Endothelial cell of umbilical vein (primary cell): ENCODE measurements around the gene WIPF3. TPM values are rescaled to one million over a fixed set of nuclear protein-coding genes. Genes with fewer than 3 reads are reported as not detected.
A peak's percentile ranks its signal among the peaks of the same experiment; 100 is the strongest.

ENCODE experiments used
- BruUV-seq: library from RNA; stranded (reverse); fragments of 400-500 nt; replicated peaks from 2 replicates; lab custom pipeline; 2021; lab: Mats Ljungman, UMichigan
- CTCF ChIA-PET: fragments of 300-600, 350-600 bp; sonication (Branson Sonifier 250); formaldehyde crosslinking; loops from one replicate; lab custom pipeline; 2021; ENCODE audit warnings: antibody characterized with exemption, inconsistent platforms; lab: Charles Lee
- POLR2A ChIA-PET: fragments of 300-600, 350-600 bp; sonication (Branson Sonifier 250); formaldehyde crosslinking; loops from one replicate; lab custom pipeline; 2021; ENCODE audit warnings: antibody characterized with exemption, inconsistent platforms; lab: Charles Lee
- DNase-seq: peaks from one replicate; pipeline ENCODE4 v3.0.0-alpha.2; 2011; ENCODE audit warnings: low read depth, low spot score
- FAIRE-seq: peaks from 2 replicates; lab custom pipeline; 2011; peaks lifted over from hg19 to GRCh38; lab: Jason Lieb, UNC
- H2AFZ ChIP-seq: 2 replicates; pipeline ENCODE4 v1.6.0; 2012; ENCODE audit warnings: low read depth, low read length, control low read depth, inconsistent platforms
- H3K27ac ChIP-seq: 2 replicates; pipeline ENCODE4 v1.5.1; 2011; ENCODE audit warnings: low read depth, mild to moderate bottlenecking, control low read depth, low read length, moderate library complexity; ENCODE audit not compliant: insufficient read depth
- H3K27me3 ChIP-seq, 2 experiments: 2 replicates each; pipeline versions ENCODE4 v1.6.0 to v1.6.1; 2011; ENCODE audit warnings: low read length in 2 of 2, mixed read lengths in 1 of 2; ENCODE audit not compliant: control insufficient read depth in 2 of 2, insufficient read depth in 2 of 2
- H3K36me3 ChIP-seq, 2 experiments: 2 replicates in 1 of 2; 3 replicates in 1 of 2; pipeline ENCODE4 v1.5.1; 2011; ENCODE audit warnings: low read length in 2 of 2, mild to moderate bottlenecking in 1 of 2, moderate library complexity in 1 of 2; ENCODE audit not compliant: control insufficient read depth in 2 of 2, insufficient read depth in 2 of 2; ENCODE audit errors: extremely low read depth in 1 of 2
- H3K4me1 ChIP-seq: 3 replicates; pipeline ENCODE4 v1.5.1; 2011; ENCODE audit warnings: mild to moderate bottlenecking, low read length; ENCODE audit not compliant: control insufficient read depth, insufficient read depth; ENCODE audit errors: extremely low read depth
- H3K4me2 ChIP-seq: 2 replicates; pipeline ENCODE4 v1.6.1; 2011; ENCODE audit warnings: low read length, control low read depth, mixed read lengths; ENCODE audit not compliant: insufficient read depth
- H3K4me3 ChIP-seq, 3 experiments: fragments of 200-600 bp in 1 of 3; sonication (generic), shearing (Covaris generic) in 1 of 3; replicated peaks in 1 of 3; 2 replicates each; pipeline ENCODE4 v1.5.1; 2011 to 2016; ENCODE audit warnings: control low read depth in 3 of 3, low read length in 3 of 3, mild to moderate bottlenecking in 2 of 3, inconsistent platforms in 1 of 3, low read depth in 1 of 3, moderate library complexity in 1 of 3; ENCODE audit not compliant: insufficient read depth in 1 of 3
- H3K79me2 ChIP-seq: 2 replicates; pipeline ENCODE4 v1.6.0; 2012; ENCODE audit warnings: low read length, inconsistent platforms; ENCODE audit not compliant: control insufficient read depth, insufficient read depth
- H3K9ac ChIP-seq: replicated peaks from 2 replicates; pipeline ENCODE3; 2011; ENCODE audit warnings: low read length, control low read depth; ENCODE audit not compliant: insufficient read depth; ENCODE audit errors: extremely low read depth
- H3K9me1 ChIP-seq: replicated peaks from 3 replicates; pipeline ENCODE4 v1.6.0; 2011; ENCODE audit warnings: mild to moderate bottlenecking, low read length; ENCODE audit not compliant: control insufficient read depth, insufficient read depth; ENCODE audit errors: extremely low read depth
- H3K9me3 ChIP-seq: replicated peaks from 2 replicates; pipeline ENCODE4 v1.5.1; 2012; ENCODE audit warnings: low read length, inconsistent platforms; ENCODE audit not compliant: control insufficient read depth, insufficient read depth
- H4K20me1 ChIP-seq: replicated peaks from 2 replicates; pipeline ENCODE3; 2011; ENCODE audit warnings: mild to moderate bottlenecking, low read length; ENCODE audit not compliant: control insufficient read depth, insufficient read depth; ENCODE audit errors: extremely low read depth
- EZH2 ChIP-seq: IDR thresholded peaks from 2 replicates; pipeline ENCODE4 v1.6.1; 2012; ENCODE audit warnings: borderline replicate concordance, low read depth, mild to moderate bottlenecking, moderate library complexity, low read length, inconsistent platforms; ENCODE audit not compliant: severe bottlenecking
- FOS ChIP-seq: IDR thresholded peaks from 2 replicates; pipeline ENCODE4 v1.6.1; 2011; ENCODE audit warnings: mild to moderate bottlenecking, low read length, moderate library complexity, borderline replicate concordance; ENCODE audit not compliant: insufficient read depth
- GATA2 ChIP-seq: IDR thresholded peaks from 2 replicates; pipeline ENCODE4 v1.7.0; 2011; ENCODE audit warnings: low read depth, mild to moderate bottlenecking, moderate library complexity, mixed read lengths, low read length; ENCODE audit not compliant: insufficient read length, insufficient read depth
- JUN ChIP-seq: IDR thresholded peaks from 2 replicates; pipeline ENCODE4 v1.6.1; 2011; ENCODE audit warnings: borderline replicate concordance, low read depth; ENCODE audit not compliant: insufficient read length, insufficient read depth
- MYC ChIP-seq: IDR thresholded peaks from one replicate; pipeline ENCODE4 v1.6.1; 2011; ENCODE audit warnings: mild to moderate bottlenecking, low read depth, low read length
- POLR2A ChIP-seq: IDR thresholded peaks from 2 replicates; pipeline ENCODE4 v1.6.1; 2012; ENCODE audit warnings: low read depth, mild to moderate bottlenecking, control low read depth, low read length
- POLR2AphosphoS5 ChIP-seq: IDR thresholded peaks from 2 replicates; pipeline ENCODE4 v1.6.1; 2012; ENCODE audit warnings: low read depth, mild to moderate bottlenecking, control low read depth, low read length, moderate library complexity; ENCODE audit not compliant: insufficient read depth
- dilution Hi-C: fragments of 300-500 bp; cut with MboI; formaldehyde crosslinking; loops from one replicate; pipeline ENCODE4 v1.15.0; 2019; ENCODE audit warnings: low sequenced_read_pairs; ENCODE audit not compliant: extremely low pct_ligation_motif_present
- intact Hi-C: fragments of 100-400 bp; cut with micrococcal nuclease; formaldehyde crosslinking; loops from one replicate; pipeline ENCODE4 v1.10.0; 2022
- polyA plus RNA-seq, 4 experiments: library from polyadenylated mRNA; depleted of rRNA in 3 of 4; stranded (reverse) in 3 of 4; unstranded in 1 of 4; fragments of >200 nt; gene quantifications; 2 replicates each; pipeline versions ENCODE4 v1.2.1 to v1.2.3, GENCODE V29; 2011 to 2012; ENCODE audit warnings: missing spikeins in 1 of 4
- total RNA-seq: library from RNA; stranded (reverse); gene quantifications from 2 replicates; pipeline ENCODE4 v1.2.3, GENCODE V29; 2021
- TF ChIP-seq, protein P1 (sequence below): IDR thresholded peaks from 2 replicates; pipeline ENCODE4 v1.6.1; 2011; ENCODE audit not compliant: insufficient read depth, insufficient read length
- TF ChIP-seq, protein P2 (sequence below), 2 donors: IDR thresholded peaks; 1 replicate in 1 of 2; 2 replicates in 1 of 2; pipeline ENCODE4 v1.5.1; 2011; ENCODE audit warnings: low read length in 2 of 2, mild to moderate bottlenecking in 2 of 2, moderate library complexity in 2 of 2, control low read depth in 1 of 2, inconsistent platforms in 1 of 2, low read depth in 1 of 2; ENCODE audit not compliant: insufficient read depth in 1 of 2; ENCODE audit errors: extremely low read depth in 1 of 2

Gene WIPF3
- total and polyA plus RNA-seq, 2 donors (not counting 3 experiments of a cell fraction or from before 2014, with no cell fraction given), result 0.01 to 0.35 TPM

DNA sequence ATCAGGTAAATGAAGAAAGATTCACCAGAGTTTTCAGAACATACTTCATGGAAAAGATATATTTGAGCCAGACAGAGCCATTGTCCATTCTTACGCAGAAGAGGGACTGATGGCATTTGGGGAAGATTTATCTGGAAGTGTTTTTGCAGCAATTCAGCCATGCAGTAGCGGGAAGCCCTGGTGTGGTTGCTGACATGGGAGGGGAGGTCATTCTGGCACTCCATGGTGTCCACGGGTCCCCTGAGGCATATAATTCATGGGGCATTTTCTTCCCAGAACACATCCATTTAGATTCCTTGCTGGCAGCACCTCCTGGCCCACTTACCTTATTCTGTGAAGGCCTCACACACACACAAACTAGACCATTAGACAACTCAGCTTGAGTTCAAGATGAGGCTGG lies 55.6 kb downstream of the WIPF3 start:
- intact Hi-C loops (no loop called here), dilution Hi-C loops (no loop called here)
- no peaks in the 10 kb centered on the region for H4K20me1 ChIP-seq
- no peaks in the 10 kb centered on the region for H3K79me2 ChIP-seq
- H3K4me3 ChIP-seq, result no peak overlapping the region
- BruUV-seq, result no TSS peak
- no peaks in the 10 kb centered on the region for H3K9me3 ChIP-seq
- ChIA-PET POLR2A (no interaction called here), CTCF (no interaction called here)
- H3K36me3 ChIP-seq, result no peaks in the 10 kb centered on the region
- DNase-seq, result no peak
- TF ChIP-seq, protein P1, sequence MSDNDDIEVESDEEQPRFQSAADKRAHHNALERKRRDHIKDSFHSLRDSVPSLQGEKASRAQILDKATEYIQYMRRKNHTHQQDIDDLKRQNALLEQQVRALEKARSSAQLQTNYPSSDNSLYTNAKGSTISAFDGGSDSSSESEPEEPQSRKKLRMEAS, result no peak
- TF ChIP-seq EZH2, result no peak
- TF ChIP-seq, protein P2, sequence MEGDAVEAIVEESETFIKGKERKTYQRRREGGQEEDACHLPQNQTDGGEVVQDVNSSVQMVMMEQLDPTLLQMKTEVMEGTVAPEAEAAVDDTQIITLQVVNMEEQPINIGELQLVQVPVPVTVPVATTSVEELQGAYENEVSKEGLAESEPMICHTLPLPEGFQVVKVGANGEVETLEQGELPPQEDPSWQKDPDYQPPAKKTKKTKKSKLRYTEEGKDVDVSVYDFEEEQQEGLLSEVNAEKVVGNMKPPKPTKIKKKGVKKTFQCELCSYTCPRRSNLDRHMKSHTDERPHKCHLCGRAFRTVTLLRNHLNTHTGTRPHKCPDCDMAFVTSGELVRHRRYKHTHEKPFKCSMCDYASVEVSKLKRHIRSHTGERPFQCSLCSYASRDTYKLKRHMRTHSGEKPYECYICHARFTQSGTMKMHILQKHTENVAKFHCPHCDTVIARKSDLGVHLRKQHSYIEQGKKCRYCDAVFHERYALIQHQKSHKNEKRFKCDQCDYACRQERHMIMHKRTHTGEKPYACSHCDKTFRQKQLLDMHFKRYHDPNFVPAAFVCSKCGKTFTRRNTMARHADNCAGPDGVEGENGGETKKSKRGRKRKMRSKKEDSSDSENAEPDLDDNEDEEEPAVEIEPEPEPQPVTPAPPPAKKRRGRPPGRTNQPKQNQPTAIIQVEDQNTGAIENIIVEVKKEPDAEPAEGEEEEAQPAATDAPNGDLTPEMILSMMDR (IDR thresholded peaks at IDR 0.05; ENCODE audit: extremely low read depth in 1 of 2, insufficient read depth in 1 of 2, low read depth in 1 of 2, low read length in 2 of 2), result no peak
- no peak for TF ChIP-seq POLR2A
- no peak overlapping the region for H3K9ac ChIP-seq
- H3K9me1 ChIP-seq, result no peaks in the 10 kb centered on the region
- peaks cover 18% of the 10 kb centered on the region for H3K4me1 ChIP-seq
- H2AFZ ChIP-seq, result no peak overlapping the region
- H3K27ac ChIP-seq, result no peak overlapping the region
- no peaks in the 10 kb centered on the region for H3K27me3 ChIP-seq
- no peak for FAIRE-seq
- H3K4me2 ChIP-seq, result no peak overlapping the region

DNA sequence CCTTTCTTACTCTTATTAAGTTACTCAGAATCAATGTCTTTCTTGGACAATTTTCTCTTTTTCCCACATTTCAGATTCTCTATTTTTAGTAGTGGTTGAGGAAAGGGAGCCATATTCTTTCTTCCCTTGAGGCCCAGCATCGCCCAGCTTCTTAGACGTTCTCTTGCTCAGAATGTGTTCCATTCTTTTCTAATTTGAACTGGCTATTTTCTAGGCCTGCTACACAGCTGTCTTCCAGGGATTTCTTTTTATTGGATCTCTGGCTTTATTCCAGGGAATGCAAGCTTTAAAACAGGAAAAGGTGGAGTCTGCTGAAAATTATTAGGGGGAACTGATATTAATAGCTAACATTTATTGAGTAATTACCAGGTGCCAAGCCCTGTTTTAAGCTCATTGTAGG lies 58.3 kb downstream of the WIPF3 start:
- H3K9ac ChIP-seq, result no peak overlapping the region
- dilution Hi-C loops, result no loop called here
- TF ChIP-seq JUN, result no peak
- no peak for TF ChIP-seq FOS
- TF ChIP-seq POLR2AphosphoS5, result no peak
- TF ChIP-seq GATA2, result no peak
- TF ChIP-seq, protein P1, result no peak
- no peak for TF ChIP-seq MYC
- no peak for TF ChIP-seq EZH2
- no peak for TF ChIP-seq POLR2A
- POLR2A ChIA-PET, result no interaction called here
- no peaks in the 10 kb centered on the region for H3K36me3 ChIP-seq
- intact Hi-C loops, result no loop called here
- BruUV-seq, result no TSS peak
- H3K9me1 ChIP-seq, result no peaks in the 10 kb centered on the region
- H2AFZ ChIP-seq, result no peak overlapping the region
- H3K79me2 ChIP-seq, result no peaks in the 10 kb centered on the region
- peaks cover 18% of the 10 kb centered on the region for H3K4me1 ChIP-seq
- no peaks in the 10 kb centered on the region for H3K9me3 ChIP-seq
- DNase-seq (peak; percentile 46), FAIRE-seq (no peak)
- no peaks in the 10 kb centered on the region for H4K20me1 ChIP-seq
- no peaks in the 10 kb centered on the region for H3K27me3 ChIP-seq
- no peak overlapping the region for H3K4me2 ChIP-seq
- CTCF ChIA-PET, result interaction anchor here (1.0 to 3.2 kb wide), 5 partner anchors 8 to 117 kb away, joined by 3 to 15 read pairs (median 3); no protein-coding TSS in a partner anchor
- no peak overlapping the region for H3K27ac ChIP-seq
- no peak overlapping the region for H3K4me3 ChIP-seq
